Measurements from ENCODE around the gene OR1I1.

Gene OR1I1

GRCh38 chr19:15136234-15136954 is 54.4 kb downstream of the OR1I1 start:
- Mint-ChIP-seq H3K27ac (no peak overlapping the region), H3K9me3 (peaks cover 2% of the 10 kb centered on the region), H3K4me1 (no peaks in the 10 kb centered on the region), H3K27me3 (peaks cover 13% of the 10 kb centered on the region), H3K36me3 (peaks cover 2% of the 10 kb centered on the region), H3K4me3 (no peak overlapping the region)
- ATAC-seq (ENCODE audit: low read depth), result no peak
- no peak for DNase-seq (ENCODE audit: low spot score in 2 of 2)

GRCh38 chr19:15137777-15138176 is 55.8 kb downstream of the OR1I1 start:
- ATAC-seq (ENCODE audit: low read depth) (no peak), DNase-seq (ENCODE audit: low spot score in 2 of 2) (no peak)
- Mint-ChIP-seq H3K36me3 (peaks cover 2% of the 10 kb centered on the region), H3K4me3 (no peak overlapping the region), H3K9me3 (peaks cover 2% of the 10 kb centered on the region), H3K27me3 (peaks cover 17% of the 10 kb centered on the region), H3K27ac (no peak overlapping the region), H3K4me1 (no peaks in the 10 kb centered on the region)

GRCh38 chr19:15138427-15138826 is 56.4 kb downstream of the OR1I1 start:
- Mint-ChIP-seq H3K27me3 (peaks cover 15% of the 10 kb centered on the region), H3K9me3 (peaks cover 2% of the 10 kb centered on the region), H3K36me3 (peaks cover 2% of the 10 kb centered on the region), H3K27ac (no peak overlapping the region), H3K4me1 (no peaks in the 10 kb centered on the region), H3K4me3 (no peak overlapping the region)
- ATAC-seq (ENCODE audit: low read depth) (no peak), DNase-seq (ENCODE audit: low spot score in 2 of 2) (no peak)

- peaks cover 2% of the 10 kb centered on the region for H3K9me3 Mint-ChIP-seq
- no peaks in the 10 kb centered on the region for H3K4me1 Mint-ChIP-seq
- ATAC-seq (ENCODE audit: low read depth) (no peak), DNase-seq (ENCODE audit: low spot score in 2 of 2) (no peak)
- H3K27me3 Mint-ChIP-seq, result peaks cover 13% of the 10 kb centered on the region
- H3K36me3 Mint-ChIP-seq, result peaks cover 2% of the 10 kb centered on the region
- no peak overlapping the region for H3K4me3 Mint-ChIP-seq
- H3K27ac Mint-ChIP-seq, result no peak overlapping the region
These were observed 59.1 kb downstream of the OR1I1 start for GRCh38 chr19:15141143-15141542.

GRCh38 chr19:15142313-15142712 is 60.3 kb downstream of the OR1I1 start:
- peaks cover 2% of the 10 kb centered on the region for H3K9me3 Mint-ChIP-seq
- DNase-seq (ENCODE audit: low spot score in 2 of 2), result no peak
- H3K27me3 Mint-ChIP-seq, result peaks cover 13% of the 10 kb centered on the region
- ATAC-seq (ENCODE audit: low read depth), result no peak
- no peaks in the 10 kb centered on the region for H3K4me1 Mint-ChIP-seq
- no peak overlapping the region for H3K4me3 Mint-ChIP-seq
- peaks cover 2% of the 10 kb centered on the region for H3K36me3 Mint-ChIP-seq
- H3K27ac Mint-ChIP-seq, result no peak overlapping the region

Data from memory B cell (primary cell).